GM18858 (cell line): ENCODE measurements around the gene CYB5R3.

Source experiments
- ATAC-seq: cut with Tn5 transposase; IDR thresholded peaks from one replicate; pipeline ENCODE4 v1.9.1; 2021; ENCODE audit not compliant: unreplicated experiment

The CYB5R3 gene

DNA sequence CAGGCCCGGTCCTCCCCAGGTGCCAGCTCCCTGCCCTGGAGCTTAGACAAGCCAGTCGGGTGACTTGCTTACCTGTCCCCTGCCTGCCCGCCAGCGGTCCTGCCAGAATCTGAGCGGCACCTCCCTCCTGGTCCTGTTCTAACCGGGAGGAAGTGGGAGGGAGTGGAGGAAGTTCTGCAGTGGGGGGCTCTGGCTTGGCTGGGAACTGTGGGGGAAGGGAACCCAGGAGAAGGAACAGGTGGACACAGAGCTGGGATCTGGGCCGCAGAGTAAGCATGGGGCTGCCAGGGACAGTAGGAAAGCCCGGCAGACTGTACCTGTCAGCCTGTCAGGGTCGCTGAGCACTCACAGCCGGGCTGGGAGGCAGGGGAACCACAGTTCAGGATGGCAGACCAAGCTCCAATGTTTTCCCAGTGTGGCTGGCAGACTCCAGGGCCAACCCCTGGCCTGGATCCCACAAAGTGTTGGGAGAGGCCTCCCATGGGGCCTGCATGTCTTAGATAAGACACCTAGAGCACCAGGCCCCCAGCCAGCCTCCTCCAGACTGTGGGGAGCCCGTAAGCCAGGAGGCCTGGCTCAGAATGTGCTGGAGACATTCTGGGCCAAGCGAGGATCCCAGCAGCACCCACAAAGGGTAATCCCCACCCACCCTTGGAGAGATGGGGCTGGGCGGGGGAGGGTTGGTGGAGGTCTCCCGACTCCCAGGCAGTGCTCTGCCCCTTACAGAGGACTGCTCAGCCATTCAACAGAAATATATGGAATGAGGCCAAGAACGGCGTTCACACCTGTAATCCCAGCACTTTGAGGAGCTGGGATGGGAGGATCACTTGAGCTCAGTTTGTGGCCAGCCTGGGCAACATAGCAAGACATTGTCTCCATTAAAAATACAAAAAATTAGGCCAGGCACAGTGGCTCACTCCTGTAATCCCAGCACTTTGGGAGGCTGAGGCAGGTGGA lies 2.3 kb downstream of the CYB5R3 start:
- no peak for ATAC-seq

DNA sequence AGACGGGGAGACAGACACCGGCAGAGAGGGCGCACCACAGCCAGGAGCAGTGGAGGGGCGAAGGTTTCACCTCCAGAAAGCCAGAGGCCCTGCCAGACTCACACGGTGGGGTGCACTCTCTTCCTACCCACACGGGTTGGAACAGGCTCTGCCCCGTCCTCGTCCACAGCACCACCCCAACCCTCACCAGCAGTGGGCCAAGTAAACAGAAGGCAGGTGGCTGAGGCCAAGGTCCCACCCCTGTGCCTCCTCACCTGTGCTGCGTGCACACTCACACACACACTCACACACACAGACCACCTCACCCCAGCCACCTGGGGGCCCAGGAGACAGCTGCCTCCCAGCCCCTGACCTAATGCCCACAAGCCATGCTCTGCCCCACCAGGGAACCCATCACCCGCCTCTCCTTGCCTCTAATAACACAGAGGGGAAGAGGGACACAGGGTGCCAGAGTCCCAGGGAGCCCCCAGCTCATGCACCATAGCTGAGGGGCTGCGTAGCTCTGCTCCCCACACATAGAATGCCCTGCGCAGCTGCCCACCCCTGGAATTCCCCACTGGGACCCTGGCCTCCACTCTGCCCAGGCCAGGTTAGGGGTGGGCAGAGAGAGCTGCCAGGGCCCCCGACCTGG lies 3.1 kb downstream of the CYB5R3 start:
- ATAC-seq, result no peak

DNA sequence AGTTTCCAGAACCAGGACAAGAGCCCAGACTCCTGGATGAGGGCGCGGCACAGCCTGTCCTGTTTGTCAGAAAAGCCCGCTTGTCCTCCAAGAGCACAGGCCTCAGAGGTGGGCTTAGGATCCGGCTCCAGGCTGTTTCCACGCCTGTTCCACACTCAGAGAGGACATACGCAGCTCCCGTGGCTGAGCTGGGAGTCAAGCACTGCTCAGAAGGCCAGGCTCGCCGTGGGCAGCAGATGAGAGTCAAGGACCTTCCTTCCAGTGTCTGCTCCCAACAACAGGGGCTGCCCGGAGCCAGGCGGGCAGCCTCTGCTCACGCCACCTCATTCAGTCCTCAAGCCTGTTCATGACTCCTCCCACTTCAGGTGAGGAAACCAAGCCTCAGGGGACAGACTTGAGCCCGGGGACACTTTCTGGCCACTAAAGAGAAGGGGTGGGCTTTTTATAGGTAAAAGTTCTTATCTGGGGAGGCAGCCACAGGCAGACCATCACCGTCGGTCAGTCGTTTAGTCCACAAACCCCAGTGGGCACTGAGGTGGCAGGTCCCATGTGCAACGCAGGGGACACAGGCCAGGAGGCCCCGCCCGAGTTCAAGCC lies 3.8 kb downstream of the CYB5R3 start:
- ATAC-seq, result no peak

DNA sequence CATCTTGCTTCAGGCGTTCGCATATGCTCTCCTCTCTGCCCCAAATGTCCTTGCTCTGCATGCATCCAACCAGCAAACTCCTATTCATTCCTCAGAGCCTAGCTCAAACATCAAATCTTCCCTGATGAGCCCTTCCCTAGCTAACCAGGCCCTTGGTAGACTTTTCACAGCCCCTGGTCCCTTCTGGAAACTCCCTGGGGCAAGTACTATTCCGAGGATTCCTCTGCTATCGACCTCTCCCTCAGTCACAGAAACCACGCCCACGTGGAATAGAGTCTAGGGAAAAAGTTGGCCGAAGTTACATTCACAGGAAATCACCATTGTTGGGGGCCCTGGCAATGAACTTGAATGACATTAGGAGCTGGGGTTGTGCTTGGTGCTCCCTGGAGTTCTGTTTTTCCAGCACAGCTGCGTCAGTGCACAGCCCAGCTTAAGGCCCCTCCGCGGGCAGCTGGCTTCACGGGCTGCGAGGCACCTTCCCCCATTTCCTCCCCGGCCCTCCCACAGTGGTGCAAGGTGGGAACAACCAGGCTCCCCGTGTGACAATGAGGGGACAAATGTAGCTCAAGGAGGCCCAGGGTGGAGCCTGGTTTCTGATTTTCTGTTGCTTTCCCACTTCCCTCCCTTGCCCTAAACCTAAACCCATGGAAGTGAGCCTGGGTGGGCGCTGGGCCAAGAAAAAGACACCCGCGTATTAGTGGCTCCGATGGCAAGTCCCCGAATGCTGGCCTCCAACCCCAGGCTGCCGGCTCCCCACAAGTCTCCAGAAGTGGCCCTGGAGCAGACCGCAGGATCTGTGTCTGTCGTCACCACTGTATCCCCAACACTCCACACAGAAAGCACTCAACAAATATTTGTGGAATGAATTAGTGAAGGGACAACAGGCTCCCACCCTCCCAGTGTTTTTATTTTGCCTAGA lies 4.5 kb downstream of the CYB5R3 start:
- no peak for ATAC-seq

DNA sequence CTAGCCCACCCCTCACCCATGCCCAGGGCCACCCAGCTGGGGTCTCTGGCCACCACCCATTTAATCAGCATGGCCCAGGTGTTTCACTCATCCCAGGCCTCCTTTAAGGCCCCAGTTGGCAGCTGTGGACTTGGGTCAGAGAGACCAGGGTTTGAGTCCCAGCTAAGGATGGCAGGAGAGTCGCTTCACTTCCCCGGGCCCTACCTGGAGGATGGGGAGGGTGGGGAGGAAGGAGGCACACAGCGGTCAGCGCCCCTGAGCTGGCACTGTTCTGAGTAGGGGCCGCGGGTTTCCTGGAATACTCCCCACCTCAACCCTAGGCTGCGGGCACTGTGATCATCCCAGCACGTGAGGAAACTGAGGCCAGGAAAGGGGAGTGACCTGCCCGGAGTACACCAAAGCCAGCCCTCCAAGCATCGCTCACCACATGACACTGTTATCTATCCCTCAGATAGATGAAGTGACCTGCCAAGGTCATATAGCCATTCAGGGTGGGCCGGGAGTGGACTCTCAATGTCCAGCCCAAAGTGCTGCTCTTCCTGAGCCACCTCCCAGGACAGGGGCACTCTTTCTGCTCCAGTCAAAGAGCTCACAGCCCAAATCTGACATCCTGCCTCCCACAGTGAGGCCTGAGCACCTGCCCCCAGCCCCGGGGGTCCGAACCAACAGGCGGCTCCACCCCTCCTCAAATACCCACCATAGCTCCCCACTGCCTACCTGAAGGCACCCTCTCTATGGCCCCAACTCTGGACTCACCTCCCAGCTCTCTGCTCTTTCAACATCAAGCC lies 5.4 kb downstream of the CYB5R3 start:
- no peak for ATAC-seq

DNA sequence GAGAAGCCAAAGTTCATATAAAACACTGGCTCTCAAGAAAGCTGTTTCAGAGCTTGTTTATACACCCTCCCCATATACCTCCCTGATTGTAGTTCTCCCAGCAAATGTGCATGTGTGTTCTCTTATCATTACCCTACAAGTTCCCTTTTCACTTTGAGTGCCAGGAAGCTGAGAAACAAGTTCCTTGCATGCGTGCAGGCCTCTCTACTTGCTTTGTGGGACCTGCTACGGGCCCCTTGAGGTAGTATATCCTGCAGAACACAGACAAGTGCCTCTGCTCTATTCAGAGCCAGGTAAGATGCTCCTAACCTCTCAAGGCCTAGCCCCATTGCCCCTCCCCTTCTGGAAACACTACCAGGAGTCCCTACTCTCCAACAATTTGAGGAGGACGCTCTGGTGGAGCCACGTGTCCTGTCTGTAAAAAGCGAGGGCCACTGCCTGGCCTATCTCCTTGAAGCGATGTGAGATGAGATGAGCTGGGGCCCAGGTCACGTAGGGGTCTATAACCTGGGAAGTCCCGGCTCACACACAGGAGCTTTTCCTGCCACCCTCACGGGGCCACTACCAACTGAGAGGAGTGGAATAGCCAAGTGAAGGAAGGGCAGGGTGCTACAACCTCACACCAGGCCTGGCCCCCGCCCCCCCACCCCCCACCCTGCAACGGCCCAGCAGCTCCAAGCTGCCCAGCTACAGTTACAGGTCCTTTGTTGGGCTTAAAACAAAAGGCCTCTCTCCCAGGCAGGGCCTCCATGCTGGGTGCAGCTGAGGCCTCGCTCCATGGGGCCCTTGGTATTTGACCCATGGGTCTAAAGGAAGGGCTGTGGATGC lies 6.2 kb downstream of the CYB5R3 start:
- ATAC-seq, result no peak

DNA sequence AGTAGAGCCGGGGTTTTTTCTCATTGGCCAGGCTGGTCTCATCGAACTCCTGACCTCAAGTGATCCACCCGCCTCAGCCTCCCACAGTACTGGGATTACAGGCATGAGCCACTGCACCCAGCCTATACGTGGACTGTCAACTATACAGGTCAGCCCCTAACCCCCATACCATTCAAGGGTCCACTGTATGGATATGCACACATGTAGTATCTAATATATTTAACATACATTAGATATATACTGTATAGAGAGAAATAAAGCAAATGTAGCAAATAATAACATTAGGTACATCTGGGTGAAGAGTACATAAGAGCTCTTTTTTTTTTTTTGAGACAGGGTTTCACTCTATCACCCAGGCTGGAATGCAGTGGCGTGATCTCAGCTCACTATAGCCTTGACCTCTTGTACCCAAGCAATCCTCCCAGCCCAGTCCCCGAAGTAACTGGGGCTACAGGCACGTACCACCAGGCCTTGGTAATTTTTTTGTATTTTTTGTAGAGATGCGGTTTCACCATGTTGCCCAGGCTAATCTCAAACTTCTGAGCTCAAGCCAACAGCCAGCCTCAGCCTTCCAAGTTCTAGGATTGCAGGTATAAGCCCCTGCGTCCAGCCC lies 7.3 kb downstream of the CYB5R3 start:
- ATAC-seq, result no peak

DNA sequence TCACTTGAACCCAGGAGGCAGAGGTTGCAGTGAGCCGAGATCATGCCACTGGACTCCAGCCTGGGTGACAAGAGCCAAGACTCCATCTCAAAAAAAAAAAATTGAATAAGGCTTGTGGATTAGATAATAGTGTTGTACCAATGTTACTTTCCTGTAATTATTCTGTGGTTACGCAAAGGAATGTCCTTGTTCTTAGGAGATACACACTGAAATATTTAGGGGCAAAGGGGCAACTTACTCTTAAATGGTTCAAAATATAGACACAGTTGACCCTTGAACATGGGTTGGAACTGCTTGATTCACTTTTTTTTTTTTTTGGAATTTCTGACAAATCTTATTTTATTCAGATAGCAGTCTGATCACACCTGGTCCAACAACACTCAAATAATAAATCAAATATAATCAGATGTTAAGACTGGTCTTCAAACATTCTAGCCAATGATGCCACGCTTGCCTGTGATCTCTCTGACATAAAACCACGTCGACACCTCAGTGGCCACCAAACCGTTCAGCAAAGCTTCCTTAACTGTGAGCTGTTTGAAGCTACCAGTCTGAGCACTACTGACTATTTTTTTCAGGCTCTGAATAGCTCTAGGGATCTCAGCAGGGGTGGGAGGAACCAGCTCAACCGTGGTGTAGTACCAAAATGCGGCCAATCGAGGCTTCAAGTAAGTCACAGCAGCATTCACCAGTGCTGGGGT lies 9.5 kb downstream of the CYB5R3 start:
- ATAC-seq, result no peak

DNA sequence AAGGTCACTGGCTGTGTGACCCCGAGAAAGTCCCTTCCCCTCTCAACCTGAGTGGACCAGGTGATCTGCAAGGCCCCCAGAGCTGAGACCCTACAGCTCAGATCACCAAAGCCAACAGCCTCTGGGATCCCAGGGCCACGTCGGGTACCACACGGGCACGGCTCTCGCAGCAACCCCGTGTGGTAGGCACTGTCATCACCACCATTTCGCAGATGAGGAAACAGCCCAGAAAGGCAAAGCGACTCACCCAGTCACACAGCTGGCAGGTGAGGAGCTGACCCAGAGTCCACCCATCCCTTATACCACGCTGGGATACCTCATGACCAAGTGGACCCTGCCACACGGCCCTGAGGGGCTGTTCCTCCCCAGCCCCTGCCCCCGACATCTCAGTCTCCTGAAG lies 11.6 kb downstream of the CYB5R3 start:
- ATAC-seq, result no peak

DNA sequence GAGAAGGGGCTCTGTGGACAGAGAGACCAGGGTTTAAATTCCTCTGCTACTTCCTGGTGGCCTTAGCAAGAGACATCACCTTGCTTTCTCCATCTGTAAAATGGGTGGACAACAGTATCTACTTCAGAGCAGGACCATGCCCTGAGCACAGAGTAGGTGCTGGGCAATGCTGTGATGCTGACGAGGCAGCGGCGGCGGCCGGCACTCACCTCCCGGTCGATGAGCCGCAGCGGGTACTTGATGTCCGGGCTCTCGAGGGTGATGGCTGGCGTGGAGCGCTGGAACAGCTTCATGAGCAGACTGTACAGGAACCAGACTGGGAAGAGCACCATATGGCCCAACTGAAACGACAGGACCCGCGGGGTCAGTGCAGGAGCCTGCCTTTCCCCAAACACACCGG lies 12.7 kb downstream of the CYB5R3 start:
- no peak for ATAC-seq

DNA sequence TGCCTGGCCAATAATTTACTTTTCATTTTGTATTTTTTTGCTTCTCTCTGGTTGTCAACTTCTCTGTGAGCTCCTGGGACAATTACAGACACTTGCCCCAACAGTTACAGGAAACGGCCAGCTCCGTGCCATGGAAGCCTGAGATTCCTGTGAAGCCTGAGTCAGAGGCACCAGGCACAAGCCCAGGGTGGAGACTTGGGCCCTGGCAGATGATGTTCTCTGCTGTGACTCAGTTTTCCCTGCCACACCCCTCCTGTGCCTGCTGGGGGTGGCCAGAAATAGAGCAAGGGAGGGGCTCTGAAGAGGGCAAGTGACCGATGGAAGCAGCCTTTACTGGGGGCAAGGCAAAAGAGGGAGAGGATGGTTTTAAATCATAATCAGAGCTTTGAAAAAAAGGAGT lies 13.7 kb downstream of the CYB5R3 start:
- no peak for ATAC-seq

DNA sequence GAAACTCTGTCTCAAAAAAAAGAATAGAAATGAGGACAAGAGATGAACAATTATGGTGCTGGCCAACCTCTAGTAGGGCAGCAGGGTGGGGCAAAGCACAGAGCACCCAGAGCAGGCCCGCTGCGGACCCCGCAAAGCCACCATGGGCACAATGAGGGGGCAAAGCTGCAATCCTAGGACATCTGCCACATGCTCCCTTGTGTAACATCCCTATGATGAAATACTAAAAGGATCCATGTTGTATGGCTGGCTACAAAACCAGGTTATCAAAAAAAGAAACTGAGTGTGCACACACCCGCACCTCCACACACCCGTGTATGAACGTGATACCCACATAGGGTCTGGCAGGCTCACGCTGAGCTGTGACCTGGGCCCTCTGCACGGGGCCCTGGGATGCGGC lies 16.2 kb downstream of the CYB5R3 start:
- no peak for ATAC-seq

DNA sequence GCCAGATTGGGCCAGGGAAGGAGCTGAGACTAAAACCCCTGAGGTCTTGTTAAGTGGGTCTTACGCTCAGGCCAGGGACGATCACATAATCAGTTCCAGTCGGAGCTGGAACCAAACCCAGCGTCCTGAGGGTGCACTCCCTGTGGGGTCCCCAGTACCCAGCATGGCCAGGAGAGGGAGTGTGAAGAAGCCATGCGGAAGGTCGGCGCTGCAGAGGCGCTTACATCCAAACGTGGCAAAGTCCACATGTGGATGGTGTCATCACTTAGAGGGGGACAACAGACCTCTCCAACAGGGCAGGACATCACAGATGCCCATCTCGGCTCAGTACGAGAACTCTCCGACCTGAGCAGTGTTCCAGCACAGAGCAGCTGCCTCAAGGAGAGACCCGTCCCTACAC lies 17.1 kb downstream of the CYB5R3 start:
- ATAC-seq, result no peak

DNA sequence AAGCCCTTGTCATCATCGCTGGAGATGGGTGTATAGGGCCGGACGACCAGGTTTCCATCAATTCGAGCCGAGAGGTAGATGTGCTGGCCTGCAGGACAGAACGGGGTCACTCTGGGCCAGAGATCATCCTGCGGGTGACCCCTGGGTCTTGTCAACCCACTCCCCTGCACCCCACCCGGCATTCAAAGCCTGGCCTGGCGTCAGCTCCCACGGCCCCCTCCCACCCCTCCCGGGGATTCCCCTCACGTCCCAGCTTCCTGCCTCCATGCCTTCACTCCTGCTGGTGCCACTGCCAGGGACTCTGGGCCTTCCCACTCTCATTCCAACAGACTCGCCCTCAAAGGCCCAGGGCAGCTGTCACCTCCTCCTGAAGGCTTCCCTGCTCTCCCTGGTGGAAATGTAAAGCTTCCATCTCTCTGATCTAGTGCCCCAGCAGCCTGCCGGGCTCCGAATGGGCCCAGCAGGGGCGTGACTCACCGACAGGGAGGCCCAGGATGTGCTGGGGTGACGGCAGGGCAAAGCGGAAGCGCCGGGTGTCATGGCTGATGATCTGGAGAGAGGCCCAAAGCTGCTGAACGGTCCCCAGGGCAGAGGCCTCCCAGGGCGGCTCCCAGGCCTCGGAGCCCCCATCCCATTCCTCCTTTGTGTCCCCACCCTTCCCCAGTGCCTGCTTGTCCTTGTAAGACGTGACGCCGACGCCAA lies 18.1 kb downstream of the CYB5R3 start:
- no peak for ATAC-seq

DNA sequence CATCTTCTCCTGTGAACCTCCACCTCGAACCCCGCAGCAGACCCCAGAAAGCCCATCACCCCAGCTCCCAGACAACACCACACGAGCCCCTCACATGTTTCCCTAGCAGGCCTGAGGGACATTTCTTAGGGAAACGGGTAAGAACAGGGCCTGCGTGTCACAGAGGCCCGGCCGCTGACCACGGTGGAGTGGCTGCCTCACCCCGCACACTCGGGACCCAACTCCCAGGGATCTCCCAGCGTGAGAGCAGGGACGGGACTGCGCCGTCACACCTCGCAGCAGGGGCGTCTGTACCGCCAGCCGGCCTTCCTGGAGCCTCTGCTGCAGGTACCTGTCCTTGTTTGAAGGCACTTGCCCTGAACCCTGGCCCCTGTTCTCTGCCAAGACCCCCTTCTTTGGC lies 19.0 kb downstream of the CYB5R3 start:
- ATAC-seq, result no peak

DNA sequence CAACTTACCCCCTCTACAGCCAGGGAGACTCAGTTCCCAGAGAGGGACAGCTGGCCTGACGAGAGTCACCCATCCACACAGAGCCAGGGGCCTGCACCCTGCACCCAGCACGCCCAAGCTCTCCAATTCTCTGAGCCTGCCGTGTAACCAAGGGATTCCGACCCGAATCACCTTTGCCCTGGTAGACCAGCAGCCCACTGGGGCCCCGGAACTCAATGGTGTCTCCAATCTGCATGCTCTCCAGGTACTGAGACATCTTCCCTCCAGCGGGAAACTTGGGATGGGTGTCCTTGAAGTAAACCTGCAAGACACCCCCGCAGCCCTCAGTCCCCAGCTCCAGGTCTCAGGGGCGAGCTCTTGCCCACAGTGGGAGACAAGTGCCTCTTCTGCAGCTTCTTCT lies 21.2 kb downstream of the CYB5R3 start:
- ATAC-seq, result no peak

DNA sequence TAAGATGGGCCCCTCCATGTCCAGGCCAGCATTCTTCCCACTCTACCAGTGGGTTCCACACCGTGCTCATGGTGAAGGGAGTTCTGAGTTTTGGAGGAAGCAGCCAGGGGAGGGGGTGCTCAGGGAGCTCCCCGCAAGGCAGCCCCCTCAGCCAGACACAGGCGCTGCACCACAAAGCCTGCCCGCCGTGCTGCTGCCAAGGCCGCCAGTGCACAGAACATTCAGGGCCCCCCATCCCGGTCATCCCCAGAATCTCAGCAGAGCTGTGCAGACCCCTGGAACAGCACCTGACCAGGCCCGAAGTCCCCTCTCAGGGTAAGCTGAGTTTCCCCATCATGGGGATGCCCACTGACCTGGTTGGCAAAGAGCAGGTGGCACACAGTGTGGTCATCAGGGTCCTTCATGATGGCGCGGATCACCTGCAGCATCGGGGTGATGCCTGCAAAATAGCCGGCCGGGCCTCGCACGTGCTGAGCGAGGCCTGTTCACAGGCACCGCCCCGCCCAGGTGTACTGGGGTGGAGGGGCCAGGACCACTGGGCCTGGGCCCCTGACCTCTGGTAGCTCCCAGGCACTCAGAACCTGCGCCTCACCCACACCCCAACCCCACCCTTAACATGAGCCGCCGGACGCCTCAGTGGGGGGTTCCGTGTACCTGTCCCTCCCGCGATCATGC lies 22.1 kb downstream of the CYB5R3 start:
- no peak for ATAC-seq
